AG08396 (cell line): ENCODE measurements around the gene PTMS.
A peak's percentile ranks its signal among the peaks of the same experiment; 100 is the strongest.

Source experiments
- DNase-seq: peaks from one replicate; pipeline ENCODE4 v3.0.0; 2012; ENCODE audit warnings: low spot score, mixed read lengths

Gene PTMS

GRCh38 chr12:6788972-6789924, 23.1 kb downstream of the PTMS start, which contains the start of gene CD4:
Gene CD4, plus strand, starts transcription at chr12:6789528. Its CDS starts 10,611 bp downstream, at chr12:6800139.
- DNase-seq = peak; percentile 59

- no peak for DNase-seq
Measured at GRCh38 chr12:6790496-6791150, 24.5 kb downstream of the PTMS start.

GRCh38 chr12:6791931-6792520, 25.9 kb downstream of the PTMS start:
- no peak for DNase-seq

- DNase-seq = no peak
Measured at GRCh38 chr12:6792522-6793201, 26.5 kb downstream of the PTMS start.

- no peak for DNase-seq
Measured at GRCh38 chr12:6795088-6795487, 28.9 kb downstream of the PTMS start.

- DNase-seq = no peak
Measured at GRCh38 chr12:6796576-6796975, 30.4 kb downstream of the PTMS start.

- no peak for DNase-seq
Measured at GRCh38 chr12:6799147-6799546, 33.0 kb downstream of the PTMS start.

GRCh38 chr12:6807170-6807569, 41.0 kb downstream of the PTMS start:
- DNase-seq = no peak

GRCh38 chr12:6809056-6809455, 42.9 kb downstream of the PTMS start:
- no peak for DNase-seq

- DNase-seq = no peak
Measured at GRCh38 chr12:6810758-6811157, 44.6 kb downstream of the PTMS start.

GRCh38 chr12:6813363-6813762, 47.2 kb downstream of the PTMS start:
- DNase-seq = no peak

GRCh38 chr12:6816598-6816997, 50.4 kb downstream of the PTMS start:
- no peak for DNase-seq

GRCh38 chr12:6817098-6817497, 50.9 kb downstream of the PTMS start:
- no peak for DNase-seq

- no peak for DNase-seq
Measured at GRCh38 chr12:6817662-6818157, 51.5 kb downstream of the PTMS start.

- no peak for DNase-seq
Measured at GRCh38 chr12:6818222-6818621, 52.1 kb downstream of the PTMS start.

- DNase-seq = no peak
Measured at GRCh38 chr12:6818645-6819044, 52.5 kb downstream of the PTMS start.

GRCh38 chr12:6819106-6820030, 53.2 kb downstream of the PTMS start:
- DNase-seq = no peak

GRCh38 chr12:6820166-6820565, 54.0 kb downstream of the PTMS start:
- no peak for DNase-seq
